RPMI8226 (cell line): ENCODE measurements around the gene GLIPR1L2.
"Not testable (repeated sequence)": the region's sequence is repeated elsewhere in the genome, so short reads cannot be mapped to it uniquely, and the experiment has no call there.

Experiments
- DNase-seq: peaks from one replicate; pipeline ENCODE4 v3.0.0-alpha.2; 2015

The GLIPR1L2 gene

GRCh38 chr12:75438059-75438754 lies 47.3 kb downstream of the GLIPR1L2 start:
- DNase-seq = no peak

GRCh38 chr12:75439048-75439447 lies 48.2 kb downstream of the GLIPR1L2 start:
- no peak for DNase-seq

- DNase-seq = no peak
These were observed 49.0 kb downstream of the GLIPR1L2 start for GRCh38 chr12:75439930-75440329.

- DNase-seq = not testable (repeated sequence)
These were observed 51.0 kb downstream of the GLIPR1L2 start for GRCh38 chr12:75441687-75442449.

- not testable (repeated sequence) for DNase-seq
These were observed 51.6 kb downstream of the GLIPR1L2 start for GRCh38 chr12:75442454-75442853.

- no peak for DNase-seq
These were observed 52.8 kb downstream of the GLIPR1L2 start for GRCh38 chr12:75443709-75444108.

GRCh38 chr12:75444429-75445136 lies 53.7 kb downstream of the GLIPR1L2 start:
- no peak for DNase-seq

- DNase-seq = not testable (repeated sequence)
These were observed 54.2 kb downstream of the GLIPR1L2 start for GRCh38 chr12:75445137-75445507.

GRCh38 chr12:75446857-75447256 lies 56.0 kb downstream of the GLIPR1L2 start:
- DNase-seq = no peak

GRCh38 chr12:75447691-75448393 lies 57.0 kb downstream of the GLIPR1L2 start:
- no peak for DNase-seq

- no peak for DNase-seq
These were observed 61.9 kb downstream of the GLIPR1L2 start for GRCh38 chr12:75452675-75453330.

- peak; percentile 5 for DNase-seq
These were observed 65.0 kb downstream of the GLIPR1L2 start for GRCh38 chr12:75455839-75456238.

GRCh38 chr12:75457191-75457590 lies 66.3 kb downstream of the GLIPR1L2 start:
- DNase-seq = no peak

- DNase-seq = not testable (repeated sequence)
These were observed 67.0 kb downstream of the GLIPR1L2 start for GRCh38 chr12:75457866-75458265.

- DNase-seq = no peak
These were observed 68.9 kb downstream of the GLIPR1L2 start for GRCh38 chr12:75459755-75460154.

- DNase-seq = no peak
These were observed 69.3 kb downstream of the GLIPR1L2 start for GRCh38 chr12:75460204-75460603.

GRCh38 chr12:75471902-75472890 lies 81.3 kb downstream of the GLIPR1L2 start:
- DNase-seq = peak; percentile 18

- no peak for DNase-seq
These were observed 83.2 kb downstream of the GLIPR1L2 start for GRCh38 chr12:75474116-75474515.

GRCh38 chr12:75476071-75476470 lies 85.2 kb downstream of the GLIPR1L2 start:
- no peak for DNase-seq

- no peak for DNase-seq
These were observed 86.2 kb downstream of the GLIPR1L2 start for GRCh38 chr12:75477137-75477536.

- no peak for DNase-seq
These were observed 87.4 kb downstream of the GLIPR1L2 start for GRCh38 chr12:75478116-75478794.
